Measurements from ENCODE around the gene DSE.

GRCh38 chr6:116351101-116351500, 19.6 kb upstream of the DSE start:
- TF ChIP-seq CTCF (conservative IDR thresholded peaks at IDR 0.05) (no peak), ZFX (IDR thresholded peaks at IDR 0.05) (no peak)

Measured in C4-2B (cell line).